NCI-H82 treated with DMSO at 0.1 percent for 48 hours (cell line): ENCODE measurements around the gene ACAP3.

ENCODE experiments used
- DNase-seq: peaks from one replicate; lab custom pipeline; 2025; ENCODE audit not compliant: unreplicated experiment; lab: John Stamatoyannopoulos, UW

The ACAP3 gene

GRCh38 chr1:1331068-1331965 is 23.6 kb upstream of the ACAP3 start, which contains the start of gene TAS1R3:
TAS1R3 (plus strand) TSS chr1:1331280; CDS start chr1:1331346, 66 bp downstream.
- no peak for DNase-seq

GRCh38 chr1:1330366-1331067 is 22.8 kb upstream of the ACAP3 start:
- DNase-seq = no peak

- no peak for DNase-seq
These were observed 21.8 kb upstream of the ACAP3 start for GRCh38 chr1:1329304-1330210.

- DNase-seq = no peak
These were observed 20.5 kb upstream of the ACAP3 start for GRCh38 chr1:1328254-1328653.

- no peak for DNase-seq
These were observed 19.6 kb upstream of the ACAP3 start for GRCh38 chr1:1327291-1327690.

GRCh38 chr1:1326075-1326605 is 18.4 kb upstream of the ACAP3 start:
- DNase-seq = no peak

GRCh38 chr1:1325288-1326074 is 17.8 kb upstream of the ACAP3 start:
- no peak for DNase-seq

- peak; percentile 52 for DNase-seq
These were observed 17.0 kb upstream of the ACAP3 start, which contains the start of the genes CPTP and INTS11 for GRCh38 chr1:1324524-1325287. CPTP (plus strand) TSS chr1:1324802; CDS start chr1:1326911, 2,109 bp downstream. INTS11 (minus strand) TSS chr1:1324660; CDS start chr1:1324608, 52 bp downstream.

- no peak for DNase-seq
These were observed 16.4 kb upstream of the ACAP3 start for GRCh38 chr1:1324084-1324523.

- no peak for DNase-seq
These were observed 15.2 kb upstream of the ACAP3 start for GRCh38 chr1:1322952-1323351.

- no peak for DNase-seq
These were observed 14.7 kb upstream of the ACAP3 start for GRCh38 chr1:1322418-1322817.

GRCh38 chr1:1321477-1321876 is 13.7 kb upstream of the ACAP3 start:
- DNase-seq = no peak

- no peak for DNase-seq
These were observed 13.1 kb upstream of the ACAP3 start for GRCh38 chr1:1320666-1321448.

GRCh38 chr1:1319646-1319941 is 11.9 kb upstream of the ACAP3 start:
- no peak for DNase-seq

GRCh38 chr1:1318777-1319645 is 11.3 kb upstream of the ACAP3 start:
- no peak for DNase-seq

GRCh38 chr1:1318131-1318652 is 10.5 kb upstream of the ACAP3 start:
- no peak for DNase-seq

GRCh38 chr1:1317420-1317819 is 9.7 kb upstream of the ACAP3 start:
- DNase-seq = no peak
